SK-N-SH (cell line): ENCODE measurements around the gene CBLIF.

Experiments
- CTCF ChIP-seq: fragments of 200-600 bp; sonication (generic); IDR thresholded peaks from 2 replicates; pipeline ENCODE4 v1.6.1; 2017; ENCODE audit warnings: antibody characterized with exemption, mild to moderate bottlenecking, moderate library complexity
- EP300 ChIP-seq, 2 experiments: IDR thresholded peaks; 2 replicates each; pipeline versions ENCODE4 v1.4.0 to v1.6.1; 2012; ENCODE audit warnings: borderline replicate concordance in 1 of 2, low read depth in 1 of 2, low read length in 1 of 2
- EZH2phosphoT487 ChIP-seq: fragments of 200-600 bp; sonication (generic); IDR thresholded peaks from 2 replicates; pipeline ENCODE4 v1.6.1; 2017; ENCODE audit warnings: low read depth, mixed run types, mild to moderate bottlenecking, antibody characterized with exemption, moderate library complexity, borderline replicate concordance
- IRF3 ChIP-seq: fragments of 150-350 bp; IDR thresholded peaks from 2 replicates; pipeline ENCODE4 v1.6.1; 2016; ENCODE audit warnings: mild to moderate bottlenecking, low read depth, low read length
- JUND ChIP-seq: IDR thresholded peaks from 2 replicates; pipeline ENCODE4 v1.4.0; 2012
- MAX ChIP-seq: IDR thresholded peaks from 2 replicates; pipeline ENCODE4 v1.4.0; 2012; ENCODE audit warnings: low read depth
- REST ChIP-seq: IDR thresholded peaks from 2 replicates; pipeline ENCODE4 v1.6.1; 2012; ENCODE audit warnings: mild to moderate bottlenecking, low read depth, low read length, moderate library complexity
- SIN3A ChIP-seq: IDR thresholded peaks from 2 replicates; pipeline ENCODE4 v1.6.1; 2012; ENCODE audit warnings: low read depth, mild to moderate bottlenecking, low read length, moderate library complexity, borderline replicate concordance
- TAF1 ChIP-seq: IDR thresholded peaks from 2 replicates; pipeline ENCODE4 v1.6.1; 2012; ENCODE audit warnings: low read depth, mild to moderate bottlenecking, low read length, moderate library complexity, borderline replicate concordance
- USF1 ChIP-seq: IDR thresholded peaks from 2 replicates; pipeline ENCODE4 v1.4.0; 2012; ENCODE audit warnings: low read depth, borderline replicate concordance
- YY1 ChIP-seq: IDR thresholded peaks from 2 replicates; pipeline ENCODE4 v1.4.0; 2012; ENCODE audit warnings: low read depth, mild to moderate bottlenecking
- ZBTB33 ChIP-seq: IDR thresholded peaks from 2 replicates; pipeline ENCODE4 v1.4.0; 2012; ENCODE audit warnings: low read depth, borderline replicate concordance

GRCh38 chr11:59875856-59876519 is 30.7 kb upstream of the CBLIF start:
- TF ChIP-seq CTCF = no peak
- no peak for TF ChIP-seq EZH2phosphoT487
- no peak for TF ChIP-seq REST
- no peak for TF ChIP-seq TAF1
- no peak for TF ChIP-seq IRF3
- TF ChIP-seq EP300 (IDR thresholded peaks at IDR 0.05; ENCODE audit: borderline replicate concordance in 1 of 2, low read depth in 1 of 2, low read length in 1 of 2) = no peak
- no peak for TF ChIP-seq JUND
- no peak for TF ChIP-seq YY1
- no peak for TF ChIP-seq SIN3A
- no peak for TF ChIP-seq USF1
- no peak for TF ChIP-seq ZBTB33
- TF ChIP-seq MAX = no peak
